Medulla oblongata (tissue), 1 donor: ENCODE data around the gene SF3B6.

Experiments used
- DNase-seq: peaks from one replicate; pipeline ENCODE4 v3.0.0-alpha.2; 2015; ENCODE audit errors: extremely low spot score

The SF3B6 gene

GRCh38 chr2:24018241-24018640, 57.9 kb downstream of the SF3B6 start:
- DNase-seq, result no peak

GRCh38 chr2:24017711-24018110, 58.4 kb downstream of the SF3B6 start:
- no peak for DNase-seq
